ENCODE results near the gene RBM14.

GRCh38 chr11:66592457-66593302 lies 23.8 kb upstream of the RBM14 start, which contains the start of the genes CCDC87 and CCS:
- TF ChIP-seq EZH2 (IDR thresholded peaks at IDR 0.05; ENCODE audit: insufficient read depth, poor library complexity, severe bottlenecking) (no peak), EZH2phosphoT487 (IDR thresholded peaks at IDR 0.05; ENCODE audit: insufficient read depth, low read depth) (no peak)
